Loucy (cell line): ENCODE measurements around the gene PPDPF.

ENCODE experiments used
- H2AFZ ChIP-seq: fragments of 200-600 bp; sonication (generic); 2 replicates; pipeline ENCODE4 v1.6.0; 2016; ENCODE audit warnings: antibody characterized with exemption, mild to moderate bottlenecking, low read length, moderate library complexity
- H3F3A ChIP-seq: fragments of 200-600 bp; 2 replicates; pipeline ENCODE4 v1.6.0; 2016; ENCODE audit warnings: antibody characterized with exemption, low read depth, mild to moderate bottlenecking
- H3K27me3 ChIP-seq: fragments of 200-600 bp; sonication (generic); 2 replicates; pipeline ENCODE4 v1.6.1; 2014; ENCODE audit warnings: low read length, mild to moderate bottlenecking; ENCODE audit not compliant: insufficient read depth, poor library complexity, severe bottlenecking
- H3K36me3 ChIP-seq: fragments of 200-600 bp; sonication (generic); 2 replicates; pipeline ENCODE4 v1.6.1; 2016; ENCODE audit warnings: low read length; ENCODE audit not compliant: insufficient read depth
- H3K4me1 ChIP-seq: fragments of 200-600 bp; sonication (generic); 2 replicates; pipeline ENCODE4 v1.5.1; 2014; ENCODE audit warnings: low read length, mild to moderate bottlenecking; ENCODE audit not compliant: insufficient read depth, poor library complexity, severe bottlenecking
- H3K4me2 ChIP-seq: fragments of 200-600 bp; sonication (generic); 2 replicates; pipeline ENCODE4 v1.6.0; 2014; ENCODE audit warnings: antibody characterized with exemption, low read length, low read depth, mild to moderate bottlenecking; ENCODE audit not compliant: poor library complexity, severe bottlenecking
- H3K4me3 ChIP-seq: fragments of 200-600 bp; sonication (generic); 2 replicates; pipeline ENCODE4 v1.5.1; 2014; ENCODE audit warnings: low read length, mild to moderate bottlenecking, mixed read lengths; ENCODE audit not compliant: poor library complexity, severe bottlenecking
- H3K79me2 ChIP-seq: fragments of 200-600 bp; sonication (generic); 2 replicates; pipeline ENCODE4 v1.6.1; 2014; ENCODE audit warnings: low read length; ENCODE audit not compliant: insufficient read depth
- H3K9ac ChIP-seq: fragments of 200-600 bp; sonication (generic); 2 replicates; pipeline ENCODE4 v1.6.0; 2014; ENCODE audit warnings: mild to moderate bottlenecking, low read depth, low read length, moderate library complexity; ENCODE audit not compliant: poor library complexity, severe bottlenecking
- H3K9me2 ChIP-seq: fragments of 200-600 bp; sonication (generic); replicated peaks from 2 replicates; pipeline ENCODE4 v1.6.1; 2016; ENCODE audit warnings: low read depth, low read length, mixed read lengths
- H3K9me3 ChIP-seq: fragments of 200-600 bp; sonication (generic); 2 replicates; pipeline ENCODE4 v1.6.1; 2014; ENCODE audit warnings: mild to moderate bottlenecking, antibody characterized with exemption, low read length, low read depth; ENCODE audit not compliant: insufficient read depth
- H4K20me1 ChIP-seq: fragments of 200-600 bp; sonication (generic); 2 replicates; pipeline ENCODE4 v1.6.0; 2014; ENCODE audit warnings: antibody characterized with exemption, low read length, mild to moderate bottlenecking; ENCODE audit not compliant: insufficient read depth, poor library complexity, severe bottlenecking
- EZH2phosphoT487 ChIP-seq: fragments of 200-600 bp; IDR thresholded peaks from 2 replicates; pipeline ENCODE4 v1.6.1; 2018; ENCODE audit warnings: antibody characterized with exemption, mild to moderate bottlenecking, moderate library complexity, borderline replicate concordance
- TF ChIP-seq, protein P1 (sequence below): fragments of 200-600 bp; sonication (generic); conservative IDR thresholded peaks from 2 replicates; pipeline ENCODE4 v1.5.1; 2014; ENCODE audit warnings: mild to moderate bottlenecking, antibody characterized with exemption, low read length

PPDPF gene, protein sequence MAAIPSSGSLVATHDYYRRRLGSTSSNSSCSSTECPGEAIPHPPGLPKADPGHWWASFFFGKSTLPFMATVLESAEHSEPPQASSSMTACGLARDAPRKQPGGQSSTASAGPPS

DNA sequence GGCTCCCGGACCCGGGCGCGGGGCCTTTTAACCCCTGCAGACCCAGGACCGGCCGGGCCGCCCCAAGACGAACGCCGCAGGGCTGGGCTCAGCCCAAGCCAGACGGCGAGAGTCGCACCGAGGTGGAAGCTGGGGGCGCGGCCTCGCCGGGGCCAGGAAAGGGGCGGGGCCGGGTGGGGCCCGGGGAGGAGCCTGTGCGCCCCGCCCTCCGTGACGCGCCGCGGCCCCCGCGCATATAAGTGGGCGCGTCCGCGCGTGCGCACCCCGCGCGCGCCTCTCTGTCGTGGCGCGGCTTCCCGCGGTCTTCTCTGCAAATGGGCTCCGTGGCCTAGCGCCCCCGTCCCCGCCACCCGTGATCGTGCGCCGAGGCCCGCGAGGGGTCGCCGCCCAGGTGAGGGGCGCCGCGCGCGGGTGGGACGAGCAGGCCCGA is at the start of gene PPDPF:
Gene PPDPF (plus strand): TSS at position 262 of the 430 bp plus-strand sequence. CDS start 544 bp downstream, outside the sequence.
- H3K36me3 ChIP-seq, result no peaks in the 10 kb centered on the region; the same call in 1 of the 2 replicates
- peak within 1 kb of the TSS; percentile 89 for H3K4me3 ChIP-seq
- 0 out of 2 replicates have a peak, but pooled peaks cover 3% of the 10 kb centered on the region for H3F3A ChIP-seq
- H3K4me2 ChIP-seq, result peak within 1 kb of the TSS; percentile 97
- no peaks in the 10 kb centered on the region for H3K9me2 ChIP-seq
- TF ChIP-seq, protein P1, sequence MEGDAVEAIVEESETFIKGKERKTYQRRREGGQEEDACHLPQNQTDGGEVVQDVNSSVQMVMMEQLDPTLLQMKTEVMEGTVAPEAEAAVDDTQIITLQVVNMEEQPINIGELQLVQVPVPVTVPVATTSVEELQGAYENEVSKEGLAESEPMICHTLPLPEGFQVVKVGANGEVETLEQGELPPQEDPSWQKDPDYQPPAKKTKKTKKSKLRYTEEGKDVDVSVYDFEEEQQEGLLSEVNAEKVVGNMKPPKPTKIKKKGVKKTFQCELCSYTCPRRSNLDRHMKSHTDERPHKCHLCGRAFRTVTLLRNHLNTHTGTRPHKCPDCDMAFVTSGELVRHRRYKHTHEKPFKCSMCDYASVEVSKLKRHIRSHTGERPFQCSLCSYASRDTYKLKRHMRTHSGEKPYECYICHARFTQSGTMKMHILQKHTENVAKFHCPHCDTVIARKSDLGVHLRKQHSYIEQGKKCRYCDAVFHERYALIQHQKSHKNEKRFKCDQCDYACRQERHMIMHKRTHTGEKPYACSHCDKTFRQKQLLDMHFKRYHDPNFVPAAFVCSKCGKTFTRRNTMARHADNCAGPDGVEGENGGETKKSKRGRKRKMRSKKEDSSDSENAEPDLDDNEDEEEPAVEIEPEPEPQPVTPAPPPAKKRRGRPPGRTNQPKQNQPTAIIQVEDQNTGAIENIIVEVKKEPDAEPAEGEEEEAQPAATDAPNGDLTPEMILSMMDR, result no peak
- no peak for TF ChIP-seq EZH2phosphoT487
- peaks cover 27% of the 10 kb centered on the region for H4K20me1 ChIP-seq
- H3K4me1 ChIP-seq, result peaks cover 27% of the 10 kb centered on the region
- peaks cover 26% of the 10 kb centered on the region for H3K79me2 ChIP-seq
- no peaks in the 10 kb centered on the region for H3K9me3 ChIP-seq
- H3K27me3 ChIP-seq, result no peaks in the 10 kb centered on the region
- H2AFZ ChIP-seq, result peak within 1 kb of the TSS; percentile 96
- peak within 1 kb of the TSS; percentile 87 for H3K9ac ChIP-seq

DNA sequence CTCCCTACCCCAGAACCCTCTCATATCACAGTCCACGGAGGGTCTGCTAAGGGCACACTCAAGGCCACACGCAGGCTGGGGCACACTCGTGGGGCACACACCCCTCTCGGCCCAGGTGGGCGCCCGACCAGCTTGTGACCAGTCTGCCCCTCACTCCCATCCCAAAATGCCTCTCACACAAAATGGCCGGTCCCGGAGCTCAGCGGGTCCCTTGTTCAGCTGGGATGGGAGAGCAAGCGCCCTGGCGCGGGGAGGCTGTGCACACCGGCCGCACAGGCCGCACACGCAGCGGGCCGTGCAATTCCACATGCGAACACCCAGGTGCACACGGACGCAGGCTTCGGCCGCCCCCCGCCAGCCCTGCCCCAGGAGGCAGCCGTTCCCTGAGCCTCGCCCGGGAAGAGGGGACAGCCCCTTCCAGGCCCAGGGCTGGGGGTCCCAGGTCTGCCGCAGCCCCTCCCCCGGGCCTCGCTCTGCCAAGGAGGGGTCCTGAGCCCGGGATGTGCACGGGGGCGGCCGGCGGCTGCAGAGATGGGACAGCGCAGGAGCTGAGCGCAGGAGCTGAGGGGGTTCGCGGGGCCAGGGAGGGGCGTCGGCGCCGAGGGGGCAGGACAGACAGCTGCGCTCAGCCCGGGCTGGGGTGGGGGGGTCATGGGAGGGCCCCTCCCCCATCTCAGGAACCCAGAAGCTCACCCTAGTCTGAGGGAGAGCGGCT is 49.4 kb upstream of the PPDPF start:
- Histone ChIP-seq H3K9ac (no peak overlapping the region), H4K20me1 (no peaks in the 10 kb centered on the region), H3K79me2 (no peaks in the 10 kb centered on the region), H3K9me2 (no peaks in the 10 kb centered on the region), H3K27me3 (no peaks in the 10 kb centered on the region), H3K9me3 (no peaks in the 10 kb centered on the region), H3K4me1 (no peaks in the 10 kb centered on the region), H2AFZ (no peak overlapping the region), H3K4me2 (no peak overlapping the region), H3K36me3 (no peaks in the 10 kb centered on the region), H3K4me3 (no peak overlapping the region), H3F3A (no peaks in the 10 kb centered on the region)
- no peak for TF ChIP-seq EZH2phosphoT487
- TF ChIP-seq, protein P1, result no peak

DNA sequence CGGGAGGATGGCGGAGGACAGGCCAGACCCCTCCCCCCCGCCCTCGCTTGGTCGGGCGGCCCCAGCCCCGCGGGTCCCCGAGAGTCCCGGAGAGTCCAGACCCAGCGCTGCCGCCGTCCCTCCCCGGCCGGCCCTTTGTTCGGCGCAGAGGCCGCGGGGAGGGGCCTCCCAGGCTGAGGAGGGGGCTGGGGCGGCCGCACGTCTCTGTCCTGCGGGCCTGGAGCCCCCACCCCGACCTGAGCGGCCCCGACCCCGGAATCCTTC is 48.9 kb upstream of the PPDPF start:
- Histone ChIP-seq H4K20me1 (no peaks in the 10 kb centered on the region), H3K4me3 (no peak overlapping the region), H3K36me3 (no peaks in the 10 kb centered on the region), H3K79me2 (no peaks in the 10 kb centered on the region), H3K4me1 (no peaks in the 10 kb centered on the region), H3K27me3 (no peaks in the 10 kb centered on the region), H3K9ac (no peak overlapping the region), H3K4me2 (no peak overlapping the region), H3K9me3 (no peaks in the 10 kb centered on the region), H3K9me2 (no peaks in the 10 kb centered on the region), H2AFZ (no peak overlapping the region), H3F3A (no peaks in the 10 kb centered on the region)
- TF ChIP-seq, protein P1, result no peak
- TF ChIP-seq EZH2phosphoT487, result no peak
